H54 (cell line): Measurements from ENCODE around the gene HYOU1.

Experiments used
- DNase-seq: peaks from one replicate; pipeline ENCODE4 v3.0.0; 2011; ENCODE audit warnings: low spot score, mixed read lengths; ENCODE audit not compliant: insufficient read length
- FAIRE-seq: peaks from 3 replicates; lab custom pipeline; 2011; peaks lifted over from hg19 to GRCh38; lab: Jason Lieb, UNC
- POLR2A ChIP-seq: IDR thresholded peaks from 2 replicates; pipeline ENCODE4 v1.6.1; 2011; ENCODE audit warnings: low read depth, mild to moderate bottlenecking, low read length

Gene HYOU1

GRCh38 chr11:119015054-119015611 lies 41.9 kb downstream of the HYOU1 start:
- FAIRE-seq (no peak), DNase-seq (no peak)
- no peak for TF ChIP-seq POLR2A

- DNase-seq (no peak), FAIRE-seq (no peak)
- TF ChIP-seq POLR2A, result no peak
Observed at GRCh38 chr11:119014209-119014924, 42.6 kb downstream of the HYOU1 start.

- DNase-seq (no peak), FAIRE-seq (no peak)
- no peak for TF ChIP-seq POLR2A
Observed at GRCh38 chr11:119012629-119013170, 44.3 kb downstream of the HYOU1 start.

- DNase-seq (no peak), FAIRE-seq (no peak)
Observed at GRCh38 chr11:119011476-119012053, 45.4 kb downstream of the HYOU1 start.

GRCh38 chr11:119006656-119007055 lies 50.3 kb downstream of the HYOU1 start:
- TF ChIP-seq POLR2A, result no peak
- no peak for FAIRE-seq
- DNase-seq, result no peak

More at GRCh38 chr11:119011476-119012053, 45.4 kb downstream of the HYOU1 start:
- no peak for TF ChIP-seq POLR2A

GRCh38 chr11:119000906-119001305 lies 56.1 kb downstream of the HYOU1 start:
- no peak for TF ChIP-seq POLR2A
- FAIRE-seq (no peak), DNase-seq (no peak)

GRCh38 chr11:118998822-118999221 lies 58.2 kb downstream of the HYOU1 start:
- FAIRE-seq, result no peak
- no peak for TF ChIP-seq POLR2A
- DNase-seq, result peak; percentile 54

- no peak for FAIRE-seq
- TF ChIP-seq POLR2A, result no peak
- no peak for DNase-seq
Observed at GRCh38 chr11:118998388-118998717, 58.7 kb downstream of the HYOU1 start.

- FAIRE-seq, result no peak
- peak; percentile 90 for TF ChIP-seq POLR2A
- peak; percentile 89 for DNase-seq
Observed at GRCh38 chr11:118997627-118998387, 59.2 kb downstream of the HYOU1 start, which contains the start of gene CENATAC. Gene CENATAC (plus strand): TSS chr11:118998138. CDS start chr11:118998198, 60 bp downstream.

- no peak for TF ChIP-seq POLR2A
- FAIRE-seq, result no peak
- DNase-seq, result no peak
Observed at GRCh38 chr11:118996926-118997626, 59.9 kb downstream of the HYOU1 start.
